Measurements from ENCODE around the gene PXDC1. TPM values are rescaled to one million over a fixed set of nuclear protein-coding genes. Genes with fewer than 3 reads are reported as not detected.
A peak's percentile ranks its signal among the peaks of the same experiment; 100 is the strongest.

Gene PXDC1
- total and polyA plus RNA-seq, 2 donors (not counting 3 experiments of a cell fraction or from before 2014, with no cell fraction given) = 60.9 to 121 TPM

- no peaks in the 10 kb centered on the region for H3K36me3 ChIP-seq (ENCODE audit: control insufficient read depth in 2 of 2, extremely low read depth in 1 of 2, insufficient read depth in 2 of 2, low read length in 2 of 2)
- dilution Hi-C loops (cut with MboI; ENCODE audit: extremely low pct_ligation_motif_present, low sequenced_read_pairs) (no loop called here), intact Hi-C loops (cut with micrococcal nuclease) (loop anchor here (1.0 kb wide), 6 partner anchors 44 to 161 kb away; partner anchors contain the start of gene FAM50B)
- POLR2A ChIA-PET = interaction anchor here (0.6 to 1.5 kb wide), 7 partner anchors 44 to 471 kb away, joined by 3 to 8 read pairs (median 5); partner anchors contain the start of gene FAM50B
- no peaks in the 10 kb centered on the region for H3K9me3 ChIP-seq (replicated peaks; ENCODE audit: control insufficient read depth, insufficient read depth, low read length)
- H3K9me1 ChIP-seq (replicated peaks; ENCODE audit: control insufficient read depth, extremely low read depth, insufficient read depth, low read length) = no peaks in the 10 kb centered on the region
- peak overlapping the region; percentile 85 to 96 (median 89) for H3K4me3 ChIP-seq (replicated peaks in 1 of 3; ENCODE audit: insufficient read depth in 1 of 3, low read depth in 1 of 3, low read length in 3 of 3)
- TF ChIP-seq GATA2 (IDR thresholded peaks at IDR 0.05; ENCODE audit: insufficient read depth, insufficient read length, low read depth, low read length) (no peak), MYC (IDR thresholded peaks at IDR 0.05; ENCODE audit: low read depth, low read length) (no peak), CTCF (IDR thresholded peaks at IDR 0.05; ENCODE audit: extremely low read depth in 1 of 2, insufficient read depth in 1 of 2, low read depth in 1 of 2, low read length in 2 of 2) (no peak), FOS (IDR thresholded peaks at IDR 0.05; ENCODE audit: borderline replicate concordance, insufficient read depth, low read length) (no peak)
- FAIRE-seq (peak; percentile 37), DNase-seq (ENCODE audit: low read depth, low spot score) (peak; percentile 92)
- no peaks in the 10 kb centered on the region for H4K20me1 ChIP-seq (replicated peaks; ENCODE audit: control insufficient read depth, extremely low read depth, insufficient read depth, low read length)
- H3K27ac ChIP-seq (ENCODE audit: insufficient read depth, low read depth, low read length) = peak overlapping the region; percentile 99
- no peak overlapping the region for H2AFZ ChIP-seq (ENCODE audit: low read depth, low read length)
- peak overlapping the region; percentile 65 for H3K4me2 ChIP-seq (ENCODE audit: insufficient read depth, low read length)
- H3K9ac ChIP-seq (replicated peaks; ENCODE audit: extremely low read depth, insufficient read depth, low read length) = peak overlapping the region; percentile 100
- CTCF ChIA-PET = interaction anchor here (0.9 to 1.8 kb wide), 12 partner anchors 44 to 238 kb away, joined by 3 to 13 read pairs (median 6); partner anchors contain the start of gene FAM50B
- no TSS peak for BruUV-seq (replicated peaks)
- H3K4me1 ChIP-seq (ENCODE audit: control insufficient read depth, extremely low read depth, insufficient read depth, low read length) = peaks cover 35% of the 10 kb centered on the region
- H3K27me3 ChIP-seq (ENCODE audit: control insufficient read depth in 2 of 2, insufficient read depth in 2 of 2, low read length in 2 of 2) = no peaks in the 10 kb centered on the region
- H3K79me2 ChIP-seq (ENCODE audit: control insufficient read depth, insufficient read depth, low read length) = peaks cover 41% of the 10 kb centered on the region
Measured at GRCh38 chr6:3752531-3753227, 1.2 kb upstream of the PXDC1 start.

Measured in endothelial cell of umbilical vein (primary cell).